SK-N-SH treated with all-trans-retinoic acid at 6 μM for 48 hours (cell line): ENCODE measurements around the gene DGKH.

Experiments
- ATAC-seq: fragments of 200-7000 bp; cut with Tn5 transposase; 3 replicates; pipeline ENCODE4 v1.9.1; 2020; ENCODE audit warnings: mild to moderate bottlenecking, moderate library complexity
- ARNTL ChIP-seq: fragments of 450-650 bp; formaldehyde crosslinking; IDR thresholded peaks from 2 replicates; pipeline ENCODE4 v1.5.0; 2020; ENCODE audit warnings: low read depth, mild to moderate bottlenecking, moderate library complexity, borderline replicate concordance
- BACH2 ChIP-seq: fragments of 250-450 bp; sonication (Bioruptor Pico); IDR thresholded peaks from 2 replicates; pipeline ENCODE4 v1.9.0; 2021; ENCODE audit warnings: mild to moderate bottlenecking, borderline replicate concordance
- CSDC2 ChIP-seq: fragments of 250-450 bp; sonication (Bioruptor Pico); IDR thresholded peaks from 2 replicates; pipeline ENCODE4 v1.5.0; 2020; ENCODE audit warnings: mild to moderate bottlenecking, moderate library complexity
- ESRRG ChIP-seq: fragments of 250-450 bp; sonication (Bioruptor Pico); IDR thresholded peaks from 2 replicates; pipeline ENCODE4 v1.6.1; 2021; ENCODE audit warnings: mild to moderate bottlenecking
- ISL1 ChIP-seq: fragments of 250-450 bp; sonication (Bioruptor Pico); IDR thresholded peaks from 2 replicates; pipeline ENCODE4 v2.1.2; 2022; ENCODE audit warnings: mild to moderate bottlenecking, moderate library complexity
- OSR1 ChIP-seq: fragments of 250-450 bp; sonication (Bioruptor Pico); IDR thresholded peaks from 2 replicates; pipeline ENCODE4 v1.8.0; 2022; ENCODE audit warnings: moderate library complexity, mild to moderate bottlenecking, inconsistent platforms
- PPARA ChIP-seq: fragments of 250-450 bp; sonication (Bioruptor Pico); IDR thresholded peaks from 2 replicates; pipeline ENCODE4 v1.5.0; 2020; ENCODE audit warnings: mild to moderate bottlenecking, borderline replicate concordance
- RARB ChIP-seq: fragments of 250-450 bp; sonication (Bioruptor Pico); IDR thresholded peaks from 2 replicates; pipeline ENCODE4 v1.8.0; 2021; ENCODE audit warnings: mild to moderate bottlenecking, moderate library complexity
- SNAI2 ChIP-seq: fragments of 250-450 bp; sonication (Bioruptor Pico); IDR thresholded peaks from 2 replicates; pipeline ENCODE4 v1.5.0; 2020; ENCODE audit warnings: mild to moderate bottlenecking, moderate library complexity
- TCF4 ChIP-seq: fragments of 250-450 bp; sonication (Bioruptor Pico); IDR thresholded peaks from 2 replicates; pipeline ENCODE4 v1.8.0; 2021; ENCODE audit warnings: mild to moderate bottlenecking, moderate library complexity, borderline replicate concordance
- TOX ChIP-seq: fragments of 250-450 bp; sonication (Bioruptor Pico); IDR thresholded peaks from 2 replicates; pipeline ENCODE4 v1.8.0; 2021; ENCODE audit warnings: mild to moderate bottlenecking, moderate library complexity, borderline replicate concordance
- ZFP3 ChIP-seq: fragments of 250-450 bp; sonication (Bioruptor Pico); IDR thresholded peaks from 2 replicates; pipeline ENCODE4 v1.5.0; 2020; ENCODE audit warnings: mild to moderate bottlenecking, moderate library complexity
- ZFP30 ChIP-seq: fragments of 450-650 bp; formaldehyde crosslinking; IDR thresholded peaks from 2 replicates; pipeline ENCODE4 v1.5.0; 2022; ENCODE audit warnings: mild to moderate bottlenecking, moderate library complexity
- ZNF565 ChIP-seq: fragments of 450-650 bp; formaldehyde crosslinking; conservative IDR thresholded peaks from 2 replicates; pipeline ENCODE4 v1.5.0; 2020; ENCODE audit warnings: low read depth, mild to moderate bottlenecking, moderate library complexity
- ZNF70 ChIP-seq: fragments of 450-650 bp; formaldehyde crosslinking; IDR thresholded peaks from 2 replicates; pipeline ENCODE4 v1.5.0; 2020; ENCODE audit warnings: mild to moderate bottlenecking, moderate library complexity
- TF ChIP-seq, protein P1 (sequence below): fragments of 250-450 bp; sonication (Bioruptor Pico); IDR thresholded peaks from 2 replicates; pipeline ENCODE4 v1.8.0; 2021; ENCODE audit warnings: low read depth, mild to moderate bottlenecking, moderate library complexity, borderline replicate concordance
- TF ChIP-seq, protein P2 (sequence below): fragments of 250-450 bp; sonication (Bioruptor Pico); IDR thresholded peaks from 2 replicates; pipeline ENCODE4 v1.5.0; 2020; ENCODE audit warnings: mild to moderate bottlenecking, moderate library complexity
- TF ChIP-seq, protein P3 (sequence below): fragments of 250-450 bp; sonication (Bioruptor Pico); IDR thresholded peaks from 2 replicates; pipeline ENCODE4 v1.5.1; 2020; ENCODE audit warnings: low read depth, mild to moderate bottlenecking, moderate library complexity
- TF ChIP-seq, protein P4 (sequence below): fragments of 250-450 bp; sonication (Bioruptor Pico); IDR thresholded peaks from 2 replicates; pipeline ENCODE4 v1.5.1; 2021; ENCODE audit warnings: mild to moderate bottlenecking, moderate library complexity

DGKH gene

DNA sequence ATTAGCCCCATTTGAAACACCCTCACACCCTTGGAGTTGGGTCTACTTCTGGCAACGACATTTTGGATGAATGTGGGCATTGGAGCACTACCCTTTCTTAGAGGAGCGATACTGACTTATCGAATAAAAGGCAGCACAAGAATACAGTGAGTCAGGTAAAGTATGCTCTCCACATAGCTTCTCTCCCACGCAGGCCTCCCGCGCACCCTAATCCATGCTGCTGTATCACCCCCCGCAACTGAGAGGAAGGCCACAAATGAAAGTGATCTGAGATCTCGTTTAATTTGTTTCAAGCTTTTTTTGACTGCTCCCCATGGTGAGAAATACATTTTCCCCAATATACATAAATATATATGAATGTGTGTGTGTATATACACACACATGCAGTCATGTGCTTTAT, 198.1 kb downstream of the DGKH start:
- no peak for ATAC-seq
- no peak for TF ChIP-seq ZFP3
- no peak for TF ChIP-seq TCF4 (CRISPR knock-in tag)
- TF ChIP-seq TOX (CRISPR knock-in tag), result no peak
- TF ChIP-seq, protein P1, sequence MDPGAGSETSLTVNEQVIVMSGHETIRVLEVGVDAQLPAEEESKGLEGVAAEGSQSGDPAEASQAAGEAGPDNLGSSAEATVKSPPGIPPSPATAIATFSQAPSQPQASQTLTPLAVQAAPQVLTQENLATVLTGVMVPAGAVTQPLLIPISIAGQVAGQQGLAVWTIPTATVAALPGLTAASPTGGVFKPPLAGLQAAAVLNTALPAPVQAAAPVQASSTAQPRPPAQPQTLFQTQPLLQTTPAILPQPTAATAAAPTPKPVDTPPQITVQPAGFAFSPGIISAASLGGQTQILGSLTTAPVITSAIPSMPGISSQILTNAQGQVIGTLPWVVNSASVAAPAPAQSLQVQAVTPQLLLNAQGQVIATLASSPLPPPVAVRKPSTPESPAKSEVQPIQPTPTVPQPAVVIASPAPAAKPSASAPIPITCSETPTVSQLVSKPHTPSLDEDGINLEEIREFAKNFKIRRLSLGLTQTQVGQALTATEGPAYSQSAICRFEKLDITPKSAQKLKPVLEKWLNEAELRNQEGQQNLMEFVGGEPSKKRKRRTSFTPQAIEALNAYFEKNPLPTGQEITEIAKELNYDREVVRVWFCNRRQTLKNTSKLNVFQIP, result no peak
- TF ChIP-seq BACH2 (CRISPR knock-in tag), result no peak
- no peak for TF ChIP-seq ZNF70
- TF ChIP-seq PPARA, result no peak
- TF ChIP-seq, protein P2, sequence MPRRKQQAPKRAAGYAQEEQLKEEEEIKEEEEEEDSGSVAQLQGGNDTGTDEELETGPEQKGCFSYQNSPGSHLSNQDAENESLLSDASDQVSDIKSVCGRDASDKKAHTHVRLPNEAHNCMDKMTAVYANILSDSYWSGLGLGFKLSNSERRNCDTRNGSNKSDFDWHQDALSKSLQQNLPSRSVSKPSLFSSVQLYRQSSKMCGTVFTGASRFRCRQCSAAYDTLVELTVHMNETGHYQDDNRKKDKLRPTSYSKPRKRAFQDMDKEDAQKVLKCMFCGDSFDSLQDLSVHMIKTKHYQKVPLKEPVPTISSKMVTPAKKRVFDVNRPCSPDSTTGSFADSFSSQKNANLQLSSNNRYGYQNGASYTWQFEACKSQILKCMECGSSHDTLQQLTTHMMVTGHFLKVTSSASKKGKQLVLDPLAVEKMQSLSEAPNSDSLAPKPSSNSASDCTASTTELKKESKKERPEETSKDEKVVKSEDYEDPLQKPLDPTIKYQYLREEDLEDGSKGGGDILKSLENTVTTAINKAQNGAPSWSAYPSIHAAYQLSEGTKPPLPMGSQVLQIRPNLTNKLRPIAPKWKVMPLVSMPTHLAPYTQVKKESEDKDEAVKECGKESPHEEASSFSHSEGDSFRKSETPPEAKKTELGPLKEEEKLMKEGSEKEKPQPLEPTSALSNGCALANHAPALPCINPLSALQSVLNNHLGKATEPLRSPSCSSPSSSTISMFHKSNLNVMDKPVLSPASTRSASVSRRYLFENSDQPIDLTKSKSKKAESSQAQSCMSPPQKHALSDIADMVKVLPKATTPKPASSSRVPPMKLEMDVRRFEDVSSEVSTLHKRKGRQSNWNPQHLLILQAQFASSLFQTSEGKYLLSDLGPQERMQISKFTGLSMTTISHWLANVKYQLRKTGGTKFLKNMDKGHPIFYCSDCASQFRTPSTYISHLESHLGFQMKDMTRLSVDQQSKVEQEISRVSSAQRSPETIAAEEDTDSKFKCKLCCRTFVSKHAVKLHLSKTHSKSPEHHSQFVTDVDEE, result no peak
- TF ChIP-seq, protein P3, sequence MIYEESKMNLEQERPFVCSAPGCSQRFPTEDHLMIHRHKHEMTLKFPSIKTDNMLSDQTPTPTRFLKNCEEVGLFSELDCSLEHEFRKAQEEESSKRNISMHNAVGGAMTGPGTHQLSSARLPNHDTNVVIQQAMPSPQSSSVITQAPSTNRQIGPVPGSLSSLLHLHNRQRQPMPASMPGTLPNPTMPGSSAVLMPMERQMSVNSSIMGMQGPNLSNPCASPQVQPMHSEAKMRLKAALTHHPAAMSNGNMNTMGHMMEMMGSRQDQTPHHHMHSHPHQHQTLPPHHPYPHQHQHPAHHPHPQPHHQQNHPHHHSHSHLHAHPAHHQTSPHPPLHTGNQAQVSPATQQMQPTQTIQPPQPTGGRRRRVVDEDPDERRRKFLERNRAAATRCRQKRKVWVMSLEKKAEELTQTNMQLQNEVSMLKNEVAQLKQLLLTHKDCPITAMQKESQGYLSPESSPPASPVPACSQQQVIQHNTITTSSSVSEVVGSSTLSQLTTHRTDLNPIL, result no peak

DNA sequence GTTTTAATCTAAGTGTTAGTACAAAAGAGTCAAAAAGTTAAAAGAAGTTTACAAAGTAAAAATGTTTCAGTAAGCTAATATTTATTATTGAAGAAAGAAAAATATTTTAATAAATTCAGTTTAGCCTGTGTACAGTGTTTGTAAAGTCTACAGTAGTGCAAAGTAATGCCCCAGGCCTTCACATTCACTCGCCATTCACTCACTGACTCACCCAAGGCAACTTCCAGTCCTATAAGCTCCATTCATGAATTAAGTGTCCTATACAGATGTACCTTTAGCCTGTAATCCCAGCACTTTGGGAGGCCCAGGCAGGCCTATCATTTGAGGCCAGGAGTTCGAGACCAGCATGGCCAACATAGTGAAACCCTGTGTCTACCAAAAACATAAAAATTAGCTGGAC, 199.4 kb downstream of the DGKH start:
- TF ChIP-seq ZFP30 (CRISPR knock-in tag) (no peak), TOX (CRISPR knock-in tag) (no peak), SNAI2 (no peak), ISL1 (CRISPR knock-in tag) (no peak), ARNTL (CRISPR knock-in tag) (no peak), ESRRG (CRISPR knock-in tag) (no peak), RARB (CRISPR knock-in tag) (no peak), ZNF565 (CRISPR knock-in tag) (no peak), CSDC2 (CRISPR knock-in tag) (no peak), PPARA (no peak), BACH2 (CRISPR knock-in tag) (no peak)
- TF ChIP-seq, protein P2, result no peak
- TF ChIP-seq, protein P4, sequence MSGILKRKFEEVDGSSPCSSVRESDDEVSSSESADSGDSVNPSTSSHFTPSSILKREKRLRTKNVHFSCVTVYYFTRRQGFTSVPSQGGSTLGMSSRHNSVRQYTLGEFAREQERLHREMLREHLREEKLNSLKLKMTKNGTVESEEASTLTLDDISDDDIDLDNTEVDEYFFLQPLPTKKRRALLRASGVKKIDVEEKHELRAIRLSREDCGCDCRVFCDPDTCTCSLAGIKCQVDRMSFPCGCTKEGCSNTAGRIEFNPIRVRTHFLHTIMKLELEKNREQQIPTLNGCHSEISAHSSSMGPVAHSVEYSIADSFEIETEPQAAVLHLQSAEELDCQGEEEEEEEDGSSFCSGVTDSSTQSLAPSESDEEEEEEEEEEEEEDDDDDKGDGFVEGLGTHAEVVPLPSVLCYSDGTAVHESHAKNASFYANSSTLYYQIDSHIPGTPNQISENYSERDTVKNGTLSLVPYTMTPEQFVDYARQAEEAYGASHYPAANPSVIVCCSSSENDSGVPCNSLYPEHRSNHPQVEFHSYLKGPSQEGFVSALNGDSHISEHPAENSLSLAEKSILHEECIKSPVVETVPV (CRISPR knock-in tag), result no peak
- TF ChIP-seq, all 23 proteins: peak for 0
- no peak for ATAC-seq

DNA sequence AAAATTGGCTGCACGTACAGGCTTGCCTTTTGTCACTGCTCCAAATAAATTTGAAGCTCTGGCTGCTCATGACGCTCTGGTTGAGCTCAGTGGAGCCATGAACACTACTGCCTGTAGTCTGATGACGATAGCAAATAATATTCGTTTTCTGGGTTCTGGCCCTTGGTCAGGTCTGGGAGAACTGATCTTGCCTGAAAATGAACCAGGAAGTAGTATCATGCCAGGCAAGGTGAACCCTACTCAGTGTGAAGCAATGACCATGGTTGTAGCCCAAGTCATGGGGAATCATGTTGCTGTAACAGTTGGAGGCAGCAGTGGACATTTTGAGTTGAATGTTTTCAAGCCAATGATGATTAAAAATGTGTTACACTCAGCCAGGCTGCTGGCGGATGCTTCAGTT, 207.4 kb downstream of the DGKH start:
- TF ChIP-seq ZNF565 (CRISPR knock-in tag) (no peak), RARB (CRISPR knock-in tag) (no peak), TOX (CRISPR knock-in tag) (no peak), ZFP30 (CRISPR knock-in tag) (no peak), ARNTL (CRISPR knock-in tag) (no peak), CSDC2 (CRISPR knock-in tag) (no peak), OSR1 (no peak)
- TF ChIP-seq, all 23 proteins: peak for 0
- ATAC-seq, result no peak
